Gastrocnemius medialis (tissue), 4 donors: ENCODE results near the gene ACAN. TPM values are rescaled to one million over a fixed set of nuclear protein-coding genes. Genes with fewer than 3 reads are reported as not detected.

Experiments used
- ATAC-seq, 2 donors: fragments of 150-250 bp; one replicate each; pipeline ENCODE4 v1.9.1; 2016
- DNase-seq, 2 donors: peaks; one replicate each; pipeline ENCODE4 v3.0.0-alpha.2; 2019
- H3K27ac ChIP-seq, 4 donors: fragments of 200-600 bp; sonication (generic); 1 replicate in 1 of 4; 2 replicates in 3 of 4; pipeline ENCODE4 v1.5.1; 2016 to 2018; ENCODE audit warnings: mild to moderate bottlenecking in 2 of 4, moderate library complexity in 1 of 4
- H3K27me3 ChIP-seq, 3 donors: fragments of 200-600 bp; sonication (generic) in 2 of 3; 1 replicate in 1 of 3; 2 replicates in 2 of 3; pipeline versions ENCODE4 v1.5.1 to v1.6.0; 2016 to 2019; ENCODE audit warnings: mild to moderate bottlenecking in 1 of 3, moderate library complexity in 1 of 3
- H3K36me3 ChIP-seq, 2 donors: fragments of 200-600 bp; sonication (generic) in 1 of 2; one replicate each; pipeline ENCODE4 v1.5.1; 2017 to 2018
- H3K4me1 ChIP-seq, 2 donors: fragments of 200-600 bp; sonication (generic) in 1 of 2; one replicate each; pipeline ENCODE4 v1.5.1; 2016 to 2017; ENCODE audit warnings: mild to moderate bottlenecking in 2 of 2
- H3K4me3 ChIP-seq, 4 donors: fragments of 200-600 bp; sonication (generic) in 3 of 4; 1 replicate in 1 of 4; 2 replicates in 3 of 4; pipeline ENCODE4 v1.5.1; 2016 to 2019; ENCODE audit warnings: mild to moderate bottlenecking in 2 of 4
- H3K9me3 ChIP-seq, 3 donors: fragments of 200-600 bp; sonication (generic) in 2 of 3; 1 replicate in 1 of 3; 2 replicates in 2 of 3; pipeline ENCODE4 v1.5.1; 2016 to 2019
- POLR2A ChIP-seq, 2 donors: fragments of 450-650 bp; IDR thresholded peaks; one replicate each; pipeline ENCODE4 v1.6.1; 2017; ENCODE audit warnings: antibody characterized with exemption in 2 of 2, mild to moderate bottlenecking in 2 of 2, moderate library complexity in 2 of 2
- in situ Hi-C, 4 donors: fragments of 200-750 bp; cut with MboI; loops; one replicate each; pipeline versions ENCODE4 v1.15.0 to v1.8.0; 2017; ENCODE audit warnings: low sequenced_read_pairs in 4 of 4
- intact Hi-C: fragments of 100-400 bp; cut with DNase I; formaldehyde crosslinking; loops from one replicate; pipeline ENCODE4 v1.15.1; 2023; ENCODE audit warnings: low total_unique reads
- total RNA-seq, 4 donors: library from RNA; depleted of rRNA; stranded (reverse); fragments of >200 nt; gene quantifications; one replicate each; pipeline versions ENCODE4 v1.1.0 to v1.2.3, GENCODE V29; 2016
- TF ChIP-seq, protein P1 (sequence below), 5 experiments: fragments of 450-650 bp in 3 of 5; fragments of 200-600 bp in 2 of 5; sonication (generic) in 2 of 5; IDR thresholded peaks in 4 of 5; conservative IDR thresholded peaks in 1 of 5; 1 replicate in 4 of 5; 2 replicates in 1 of 5; pipeline ENCODE4 v1.5.1; 2016 to 2019; ENCODE audit warnings: antibody characterized with exemption in 5 of 5, mild to moderate bottlenecking in 3 of 5, moderate library complexity in 3 of 5

Gene ACAN
- total RNA-seq, 4 donors from 2014 or later, result 0.04 to 1.7 TPM; not detected in 2

DNA sequence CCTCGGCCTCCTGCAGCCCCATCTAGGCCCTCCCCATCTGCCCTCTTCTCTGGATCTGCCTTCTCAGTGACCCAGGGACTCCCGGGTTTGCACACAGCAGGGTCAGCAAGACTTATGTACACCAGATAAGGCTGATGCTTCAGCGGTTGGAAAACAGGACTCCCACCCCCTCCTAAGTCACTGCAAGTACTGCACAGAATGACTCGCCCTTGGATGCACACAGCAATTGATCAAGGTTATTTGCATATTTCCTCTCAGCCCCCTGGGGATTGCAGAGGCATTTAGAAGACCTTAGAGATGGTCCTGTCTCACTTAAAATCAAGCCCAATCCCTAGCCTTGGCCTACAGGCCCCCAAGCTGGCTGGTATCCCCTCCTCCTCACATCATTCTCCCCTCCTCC lies 8.9 kb downstream of the ACAN start:
- H3K36me3 ChIP-seq, result no peaks in the 10 kb centered on the region
- H3K4me1 ChIP-seq, result no peaks in the 10 kb centered on the region
- no peak for DNase-seq
- TF ChIP-seq, protein P1, sequence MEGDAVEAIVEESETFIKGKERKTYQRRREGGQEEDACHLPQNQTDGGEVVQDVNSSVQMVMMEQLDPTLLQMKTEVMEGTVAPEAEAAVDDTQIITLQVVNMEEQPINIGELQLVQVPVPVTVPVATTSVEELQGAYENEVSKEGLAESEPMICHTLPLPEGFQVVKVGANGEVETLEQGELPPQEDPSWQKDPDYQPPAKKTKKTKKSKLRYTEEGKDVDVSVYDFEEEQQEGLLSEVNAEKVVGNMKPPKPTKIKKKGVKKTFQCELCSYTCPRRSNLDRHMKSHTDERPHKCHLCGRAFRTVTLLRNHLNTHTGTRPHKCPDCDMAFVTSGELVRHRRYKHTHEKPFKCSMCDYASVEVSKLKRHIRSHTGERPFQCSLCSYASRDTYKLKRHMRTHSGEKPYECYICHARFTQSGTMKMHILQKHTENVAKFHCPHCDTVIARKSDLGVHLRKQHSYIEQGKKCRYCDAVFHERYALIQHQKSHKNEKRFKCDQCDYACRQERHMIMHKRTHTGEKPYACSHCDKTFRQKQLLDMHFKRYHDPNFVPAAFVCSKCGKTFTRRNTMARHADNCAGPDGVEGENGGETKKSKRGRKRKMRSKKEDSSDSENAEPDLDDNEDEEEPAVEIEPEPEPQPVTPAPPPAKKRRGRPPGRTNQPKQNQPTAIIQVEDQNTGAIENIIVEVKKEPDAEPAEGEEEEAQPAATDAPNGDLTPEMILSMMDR (IDR thresholded peaks at IDR 0.05 in 4 of 5, conservative IDR thresholded peaks at IDR 0.05 in 1 of 5), result no peak
- no peak for TF ChIP-seq POLR2A (IDR thresholded peaks at IDR 0.05)
- H3K27ac ChIP-seq, result no peak overlapping the region
- H3K9me3 ChIP-seq, result no peaks in the 10 kb centered on the region
- H3K27me3 ChIP-seq, result peaks cover 0 to 2% (median 0%) of the 10 kb centered on the region in 3 donors
- no peak for ATAC-seq
- intact Hi-C loops (no loop called here), in situ Hi-C loops (no loop called here)
- no peak overlapping the region for H3K4me3 ChIP-seq

DNA sequence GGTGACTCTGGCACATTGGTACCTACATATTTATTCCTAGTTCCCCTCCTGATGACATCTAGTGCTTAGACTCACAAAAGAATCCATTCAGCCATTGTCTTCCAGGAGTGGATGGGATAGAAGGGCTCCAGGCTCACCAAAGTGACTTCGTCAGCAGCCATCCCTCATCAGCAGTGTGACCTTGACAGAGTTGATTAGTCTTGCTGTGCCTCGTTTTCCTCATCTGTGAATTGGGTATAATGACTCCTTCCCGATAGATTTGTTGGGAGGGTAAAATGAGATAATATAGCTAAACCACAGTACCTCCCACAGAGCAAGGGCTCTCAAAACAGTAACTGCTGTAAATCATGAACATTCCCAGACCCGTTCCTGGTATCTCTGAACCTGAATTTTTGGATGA lies 10.7 kb downstream of the ACAN start:
- no peaks in the 10 kb centered on the region for H3K4me1 ChIP-seq
- H3K36me3 ChIP-seq, result no peaks in the 10 kb centered on the region
- no peaks in the 10 kb centered on the region for H3K9me3 ChIP-seq
- DNase-seq, result no peak
- H3K4me3 ChIP-seq, result no peak overlapping the region
- peaks cover 0 to 2% (median 0%) of the 10 kb centered on the region in 3 donors for H3K27me3 ChIP-seq
- no peak for TF ChIP-seq POLR2A (IDR thresholded peaks at IDR 0.05)
- TF ChIP-seq, protein P1 (IDR thresholded peaks at IDR 0.05 in 4 of 5, conservative IDR thresholded peaks at IDR 0.05 in 1 of 5), result no peak
- intact Hi-C loops, result no loop called here
- in situ Hi-C loops, result no loop called here
- ATAC-seq, result no peak
- H3K27ac ChIP-seq, result no peak overlapping the region

DNA sequence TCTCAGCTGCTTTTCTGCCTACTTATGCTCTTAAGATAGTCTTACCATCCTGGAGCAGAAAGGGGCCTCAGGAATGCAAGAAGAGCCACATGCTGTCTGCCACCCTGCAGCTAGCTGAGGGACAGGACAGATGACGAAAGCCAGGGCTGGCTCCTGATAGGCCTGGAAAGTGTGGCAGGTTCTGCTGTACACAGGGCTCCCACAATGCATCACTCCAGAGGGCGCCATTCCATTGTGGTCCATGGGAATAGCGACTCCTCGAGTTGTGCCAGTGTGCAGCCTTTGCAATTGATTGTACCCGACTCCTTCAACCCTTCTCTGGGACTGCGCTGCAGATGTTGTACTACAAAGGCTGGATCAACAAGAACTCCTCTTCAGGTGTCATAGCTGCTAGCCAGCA lies 11.2 kb downstream of the ACAN start:
- no peak for ATAC-seq
- H3K4me3 ChIP-seq, result no peak overlapping the region
- in situ Hi-C loops, result no loop called here
- no peak for TF ChIP-seq POLR2A (IDR thresholded peaks at IDR 0.05)
- TF ChIP-seq, protein P1 (IDR thresholded peaks at IDR 0.05 in 4 of 5, conservative IDR thresholded peaks at IDR 0.05 in 1 of 5), result no peak
- H3K27ac ChIP-seq, result no peak overlapping the region
- no peaks in the 10 kb centered on the region for H3K36me3 ChIP-seq
- DNase-seq, result no peak
- intact Hi-C loops, result no loop called here
- no peaks in the 10 kb centered on the region for H3K9me3 ChIP-seq
- no peaks in the 10 kb centered on the region for H3K4me1 ChIP-seq
- peaks cover 0 to 2% (median 0%) of the 10 kb centered on the region in 3 donors for H3K27me3 ChIP-seq

DNA sequence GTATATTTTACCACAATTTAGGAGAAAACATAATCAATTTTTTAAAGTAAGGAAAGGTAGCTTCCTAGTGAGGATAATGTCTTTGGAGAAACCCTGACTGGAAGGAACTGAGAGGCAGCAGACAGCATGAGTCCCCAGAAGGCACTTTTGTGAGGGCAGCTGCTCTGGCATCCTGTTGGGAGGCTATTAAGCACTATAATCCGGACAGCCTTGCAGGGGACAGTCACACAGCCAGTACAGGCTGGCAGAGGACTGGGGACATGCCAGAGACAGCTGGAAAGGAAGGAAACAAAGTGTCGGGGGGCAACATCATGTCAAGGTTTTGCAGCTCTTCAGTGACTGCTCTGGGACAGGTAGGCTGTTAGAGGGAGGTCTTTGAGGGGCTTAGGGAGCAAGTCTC lies 15.7 kb downstream of the ACAN start:
- no peak for DNase-seq
- in situ Hi-C loops (no loop called here), intact Hi-C loops (no loop called here)
- H3K27ac ChIP-seq, result no peak overlapping the region
- no peaks in the 10 kb centered on the region for H3K4me1 ChIP-seq
- no peak overlapping the region for H3K4me3 ChIP-seq
- no peak for ATAC-seq
- no peaks in the 10 kb centered on the region for H3K9me3 ChIP-seq
- TF ChIP-seq, protein P1 (IDR thresholded peaks at IDR 0.05 in 4 of 5, conservative IDR thresholded peaks at IDR 0.05 in 1 of 5), result no peak
- no peak for TF ChIP-seq POLR2A (IDR thresholded peaks at IDR 0.05)
- H3K27me3 ChIP-seq, result no peaks in the 10 kb centered on the region
- no peaks in the 10 kb centered on the region for H3K36me3 ChIP-seq

DNA sequence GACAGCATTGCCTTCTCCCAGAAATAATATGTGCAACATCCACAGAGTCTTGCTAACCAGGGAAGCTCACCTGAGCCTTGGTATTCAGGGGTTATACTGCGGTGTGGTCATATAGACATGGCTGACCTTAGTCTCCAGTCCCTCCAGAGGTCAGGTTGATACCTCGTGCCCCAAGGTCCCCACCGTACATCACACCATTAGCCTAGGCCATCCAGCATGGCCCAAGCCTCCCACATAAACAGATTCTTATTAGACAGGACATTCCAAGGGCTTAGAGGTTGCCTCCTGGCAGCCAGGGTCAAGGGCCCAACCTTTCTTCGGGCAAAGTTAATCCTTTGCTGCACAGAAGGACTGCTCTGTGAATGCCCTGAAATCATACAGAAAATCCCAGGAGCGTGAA lies 18.8 kb downstream of the ACAN start:
- no peak overlapping the region for H3K27ac ChIP-seq
- DNase-seq, result no peak
- H3K36me3 ChIP-seq, result no peaks in the 10 kb centered on the region
- in situ Hi-C loops (no loop called here), intact Hi-C loops (no loop called here)
- H3K4me1 ChIP-seq, result no peaks in the 10 kb centered on the region
- ATAC-seq, result no peak
- H3K27me3 ChIP-seq, result no peaks in the 10 kb centered on the region
- no peak for TF ChIP-seq POLR2A (IDR thresholded peaks at IDR 0.05)
- TF ChIP-seq, protein P1 (IDR thresholded peaks at IDR 0.05 in 4 of 5, conservative IDR thresholded peaks at IDR 0.05 in 1 of 5), result no peak
- no peaks in the 10 kb centered on the region for H3K9me3 ChIP-seq
- H3K4me3 ChIP-seq, result no peak overlapping the region
